HepG2 (cell line): Measurements from ENCODE around the gene PSMA7. TPM values are rescaled to one million over a fixed set of nuclear protein-coding genes. Genes with fewer than 3 reads are reported as not detected.

Experiments
- BORCS8-MEF2B ChIP-seq: sonication (generic); formaldehyde crosslinking; IDR thresholded peaks from 2 replicates; pipeline ENCODE4 v1.8.0; 2022; ENCODE audit warnings: mild to moderate bottlenecking, missing genetic modification reagents
- CCDC6 ChIP-seq: sonication (generic); formaldehyde crosslinking; IDR thresholded peaks from 2 replicates; pipeline ENCODE4 v1.8.1; 2022; ENCODE audit warnings: mild to moderate bottlenecking, missing genetic modification reagents, moderate library complexity
- DNMT3B ChIP-seq: conservative IDR thresholded peaks from 2 replicates; pipeline ENCODE4 v1.6.1; 2016; ENCODE audit warnings: missing biosample characterization, control low read depth
- ELF1 ChIP-seq: sonication (generic); formaldehyde crosslinking; IDR thresholded peaks from 2 replicates; pipeline ENCODE4 v1.4.0; 2020; ENCODE audit warnings: missing genetic modification reagents
- RAD21 ChIP-seq: fragments of 450-650 bp; formaldehyde crosslinking; IDR thresholded peaks from 2 replicates; pipeline ENCODE4 v1.5.0; 2020; ENCODE audit warnings: mild to moderate bottlenecking
- TCF7L2 ChIP-seq: IDR thresholded peaks from 2 replicates; pipeline ENCODE4 v1.6.1; 2011; ENCODE audit warnings: mild to moderate bottlenecking, low read depth, low read length, moderate library complexity
- WIZ ChIP-seq: sonication (generic); formaldehyde crosslinking; IDR thresholded peaks from 2 replicates; pipeline ENCODE4 v1.5.1; 2020; ENCODE audit warnings: mild to moderate bottlenecking, missing genetic modification reagents
- ZBTB42 ChIP-seq: sonication (generic); formaldehyde crosslinking; IDR thresholded peaks from 2 replicates; pipeline ENCODE4 v1.5.0; 2020; ENCODE audit warnings: mild to moderate bottlenecking, missing genetic modification reagents
- ZNF33B ChIP-seq: sonication (generic); formaldehyde crosslinking; IDR thresholded peaks from 2 replicates; pipeline ENCODE4 v1.5.1; 2020; ENCODE audit warnings: mild to moderate bottlenecking, missing genetic modification reagents
- ZNF367 ChIP-seq: sonication (generic); formaldehyde crosslinking; IDR thresholded peaks from 2 replicates; pipeline ENCODE4 v1.4.0; 2020; ENCODE audit warnings: missing genetic modification reagents, borderline replicate concordance
- ZNF550 ChIP-seq: sonication (generic); formaldehyde crosslinking; IDR thresholded peaks from 2 replicates; pipeline ENCODE4 v1.4.0; 2020; ENCODE audit warnings: mild to moderate bottlenecking, missing genetic modification reagents, borderline replicate concordance
- ZNF746 ChIP-seq: sonication (generic); formaldehyde crosslinking; IDR thresholded peaks from 2 replicates; pipeline ENCODE4 v1.8.0; 2022; ENCODE audit warnings: mild to moderate bottlenecking, missing genetic modification reagents
- polyA plus RNA-seq, 8 experiments: library from polyadenylated mRNA; depleted of rRNA in 3 of 8; stranded (reverse) in 7 of 8; unstranded in 1 of 8; fragments of >200 nt; fragmentation: Illumina TruSeq in 4 of 8; extraction: Trizol in 4 of 8; gene quantifications; 2 replicates each; pipeline versions ENCODE4 v1.2.1 to v1.2.3, GENCODE V29; 2011 to 2016; ENCODE audit warnings: low read depth in 4 of 8, missing spikeins in 1 of 8, mixed read lengths in 1 of 8; ENCODE audit not compliant: insufficient read depth in 1 of 8
- total RNA-seq, 5 experiments: library from RNA; depleted of rRNA; stranded (reverse); fragments of >200 nt; fragmentation: Illumina TruSeq; extraction: Trizol; gene quantifications; 2 replicates each; pipeline ENCODE4 v1.2.3, GENCODE V29; 2016; ENCODE audit warnings: low read depth in 1 of 5
- TF ChIP-seq, protein P1 (sequence below): sonication (generic); formaldehyde crosslinking; IDR thresholded peaks from 2 replicates; pipeline ENCODE4 v1.4.0; 2020; ENCODE audit warnings: missing genetic modification reagents
- TF ChIP-seq, protein P2 (sequence below): sonication (generic); formaldehyde crosslinking; IDR thresholded peaks from 2 replicates; pipeline ENCODE4 v1.9.0; 2022; ENCODE audit warnings: low read depth, missing genetic modification reagents
- TF ChIP-seq, protein P3 (sequence below): sonication (generic); formaldehyde crosslinking; IDR thresholded peaks from 2 replicates; pipeline ENCODE4; 2020; ENCODE audit warnings: missing genetic modification reagents, mild to moderate bottlenecking, borderline replicate concordance
- TF ChIP-seq, protein P4 (sequence below): sonication (generic); formaldehyde crosslinking; IDR thresholded peaks from 2 replicates; pipeline ENCODE4 v1.5.1; 2020; ENCODE audit warnings: mild to moderate bottlenecking, missing genetic modification reagents, moderate library complexity

Gene PSMA7
- total and polyA plus RNA-seq, 2 of the 13 experiments (the other 11 are each of a cell fraction or from before 2014, with no cell fraction given): 531 to 631 TPM

- TF ChIP-seq WIZ (CRISPR knock-in tag) (no peak; the same call in 1 of the 2 replicates), ZNF550 (CRISPR knock-in tag) (no peak), ZNF367 (CRISPR knock-in tag) (no peak; the same call in 1 of the 2 replicates), TCF7L2 (no peak), DNMT3B (0 out of 2 replicates have a peak, but pooled peaks have one; percentile 33), ZBTB42 (peak; percentile 32), BORCS8-MEF2B (CRISPR knock-in tag) (peak; percentile 61; the same call in 1 of the 2 replicates), RAD21 (CRISPR knock-in tag) (no peak), ELF1 (CRISPR knock-in tag) (no peak), CCDC6 (CRISPR knock-in tag) (no peak), ZNF746 (CRISPR knock-in tag) (peak; percentile 5; the same call in 1 of the 2 replicates), ZNF33B (CRISPR knock-in tag) (peak; percentile 85; the same call in 1 of the 2 replicates)
- TF ChIP-seq, protein P1, sequence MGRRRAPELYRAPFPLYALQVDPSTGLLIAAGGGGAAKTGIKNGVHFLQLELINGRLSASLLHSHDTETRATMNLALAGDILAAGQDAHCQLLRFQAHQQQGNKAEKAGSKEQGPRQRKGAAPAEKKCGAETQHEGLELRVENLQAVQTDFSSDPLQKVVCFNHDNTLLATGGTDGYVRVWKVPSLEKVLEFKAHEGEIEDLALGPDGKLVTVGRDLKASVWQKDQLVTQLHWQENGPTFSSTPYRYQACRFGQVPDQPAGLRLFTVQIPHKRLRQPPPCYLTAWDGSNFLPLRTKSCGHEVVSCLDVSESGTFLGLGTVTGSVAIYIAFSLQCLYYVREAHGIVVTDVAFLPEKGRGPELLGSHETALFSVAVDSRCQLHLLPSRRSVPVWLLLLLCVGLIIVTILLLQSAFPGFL (CRISPR knock-in tag): no peak
- TF ChIP-seq, protein P2, sequence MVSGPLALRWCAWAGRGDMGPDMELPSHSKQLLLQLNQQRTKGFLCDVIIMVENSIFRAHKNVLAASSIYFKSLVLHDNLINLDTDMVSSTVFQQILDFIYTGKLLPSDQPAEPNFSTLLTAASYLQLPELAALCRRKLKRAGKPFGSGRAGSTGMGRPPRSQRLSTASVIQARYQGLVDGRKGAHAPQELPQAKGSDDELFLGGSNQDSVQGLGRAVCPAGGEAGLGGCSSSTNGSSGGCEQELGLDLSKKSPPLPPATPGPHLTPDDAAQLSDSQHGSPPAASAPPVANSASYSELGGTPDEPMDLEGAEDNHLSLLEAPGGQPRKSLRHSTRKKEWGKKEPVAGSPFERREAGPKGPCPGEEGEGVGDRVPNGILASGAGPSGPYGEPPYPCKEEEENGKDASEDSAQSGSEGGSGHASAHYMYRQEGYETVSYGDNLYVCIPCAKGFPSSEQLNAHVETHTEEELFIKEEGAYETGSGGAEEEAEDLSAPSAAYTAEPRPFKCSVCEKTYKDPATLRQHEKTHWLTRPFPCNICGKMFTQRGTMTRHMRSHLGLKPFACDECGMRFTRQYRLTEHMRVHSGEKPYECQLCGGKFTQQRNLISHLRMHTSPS: no peak; the same call in 1 of the 2 replicates
- TF ChIP-seq, protein P3, sequence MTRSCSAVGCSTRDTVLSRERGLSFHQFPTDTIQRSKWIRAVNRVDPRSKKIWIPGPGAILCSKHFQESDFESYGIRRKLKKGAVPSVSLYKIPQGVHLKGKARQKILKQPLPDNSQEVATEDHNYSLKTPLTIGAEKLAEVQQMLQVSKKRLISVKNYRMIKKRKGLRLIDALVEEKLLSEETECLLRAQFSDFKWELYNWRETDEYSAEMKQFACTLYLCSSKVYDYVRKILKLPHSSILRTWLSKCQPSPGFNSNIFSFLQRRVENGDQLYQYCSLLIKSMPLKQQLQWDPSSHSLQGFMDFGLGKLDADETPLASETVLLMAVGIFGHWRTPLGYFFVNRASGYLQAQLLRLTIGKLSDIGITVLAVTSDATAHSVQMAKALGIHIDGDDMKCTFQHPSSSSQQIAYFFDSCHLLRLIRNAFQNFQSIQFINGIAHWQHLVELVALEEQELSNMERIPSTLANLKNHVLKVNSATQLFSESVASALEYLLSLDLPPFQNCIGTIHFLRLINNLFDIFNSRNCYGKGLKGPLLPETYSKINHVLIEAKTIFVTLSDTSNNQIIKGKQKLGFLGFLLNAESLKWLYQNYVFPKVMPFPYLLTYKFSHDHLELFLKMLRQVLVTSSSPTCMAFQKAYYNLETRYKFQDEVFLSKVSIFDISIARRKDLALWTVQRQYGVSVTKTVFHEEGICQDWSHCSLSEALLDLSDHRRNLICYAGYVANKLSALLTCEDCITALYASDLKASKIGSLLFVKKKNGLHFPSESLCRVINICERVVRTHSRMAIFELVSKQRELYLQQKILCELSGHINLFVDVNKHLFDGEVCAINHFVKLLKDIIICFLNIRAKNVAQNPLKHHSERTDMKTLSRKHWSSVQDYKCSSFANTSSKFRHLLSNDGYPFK (CRISPR knock-in tag): peak; percentile 50; the same call in 1 of the 2 replicates
- TF ChIP-seq, protein P4, sequence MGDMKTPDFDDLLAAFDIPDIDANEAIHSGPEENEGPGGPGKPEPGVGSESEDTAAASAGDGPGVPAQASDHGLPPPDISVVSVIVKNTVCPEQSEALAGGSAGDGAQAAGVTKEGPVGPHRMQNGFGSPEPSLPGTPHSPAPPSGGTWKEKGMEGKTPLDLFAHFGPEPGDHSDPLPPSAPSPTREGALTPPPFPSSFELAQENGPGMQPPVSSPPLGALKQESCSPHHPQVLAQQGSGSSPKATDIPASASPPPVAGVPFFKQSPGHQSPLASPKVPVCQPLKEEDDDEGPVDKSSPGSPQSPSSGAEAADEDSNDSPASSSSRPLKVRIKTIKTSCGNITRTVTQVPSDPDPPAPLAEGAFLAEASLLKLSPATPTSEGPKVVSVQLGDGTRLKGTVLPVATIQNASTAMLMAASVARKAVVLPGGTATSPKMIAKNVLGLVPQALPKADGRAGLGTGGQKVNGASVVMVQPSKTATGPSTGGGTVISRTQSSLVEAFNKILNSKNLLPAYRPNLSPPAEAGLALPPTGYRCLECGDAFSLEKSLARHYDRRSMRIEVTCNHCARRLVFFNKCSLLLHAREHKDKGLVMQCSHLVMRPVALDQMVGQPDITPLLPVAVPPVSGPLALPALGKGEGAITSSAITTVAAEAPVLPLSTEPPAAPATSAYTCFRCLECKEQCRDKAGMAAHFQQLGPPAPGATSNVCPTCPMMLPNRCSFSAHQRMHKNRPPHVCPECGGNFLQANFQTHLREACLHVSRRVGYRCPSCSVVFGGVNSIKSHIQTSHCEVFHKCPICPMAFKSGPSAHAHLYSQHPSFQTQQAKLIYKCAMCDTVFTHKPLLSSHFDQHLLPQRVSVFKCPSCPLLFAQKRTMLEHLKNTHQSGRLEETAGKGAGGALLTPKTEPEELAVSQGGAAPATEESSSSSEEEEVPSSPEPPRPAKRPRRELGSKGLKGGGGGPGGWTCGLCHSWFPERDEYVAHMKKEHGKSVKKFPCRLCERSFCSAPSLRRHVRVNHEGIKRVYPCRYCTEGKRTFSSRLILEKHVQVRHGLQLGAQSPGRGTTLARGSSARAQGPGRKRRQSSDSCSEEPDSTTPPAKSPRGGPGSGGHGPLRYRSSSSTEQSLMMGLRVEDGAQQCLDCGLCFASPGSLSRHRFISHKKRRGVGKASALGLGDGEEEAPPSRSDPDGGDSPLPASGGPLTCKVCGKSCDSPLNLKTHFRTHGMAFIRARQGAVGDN (CRISPR knock-in tag): peak; percentile 88; the same call in 1 of the 2 replicates
Observed at GRCh38 chr20:62120990-62121775, 22.0 kb downstream of the PSMA7 start (continued).
